HL-60 (cell line): ENCODE measurements around the gene KLC1.

Experiments used
- DNase-seq, 2 experiments: peaks; one replicate each; pipeline ENCODE4 v3.0.0-alpha.2; 2010 to 2020; ENCODE audit warnings: low read depth in 1 of 2, low spot score in 1 of 2
- H3K27ac ChIP-seq: fragments of 250-450 bp; sonication (Bioruptor Pico); replicated peaks from 2 replicates; pipeline ENCODE4 v1.5.1; 2020; ENCODE audit warnings: mild to moderate bottlenecking, moderate library complexity
- H3K27me3 ChIP-seq: fragments of 250-450 bp; sonication (Bioruptor Pico); 2 replicates; pipeline ENCODE4 v1.5.1; 2021; ENCODE audit warnings: mild to moderate bottlenecking, moderate library complexity; ENCODE audit not compliant: insufficient read depth, poor library complexity, severe bottlenecking
- H3K4me3 ChIP-seq: replicated peaks from 2 replicates; pipeline ENCODE4 v1.5.1; 2011; ENCODE audit warnings: mild to moderate bottlenecking, control low read depth, low read length; ENCODE audit not compliant: insufficient read depth
- GABPA ChIP-seq: IDR thresholded peaks from 2 replicates; pipeline ENCODE4 v1.6.1; 2012; ENCODE audit warnings: low read depth
- POLR2AphosphoS5 ChIP-seq: IDR thresholded peaks from 2 replicates; pipeline ENCODE4 v1.6.1; 2012; ENCODE audit warnings: low read depth
- SPI1 ChIP-seq: IDR thresholded peaks from 2 replicates; pipeline ENCODE4 v1.6.1; 2012; ENCODE audit warnings: low read depth, mild to moderate bottlenecking, borderline replicate concordance
- TF ChIP-seq, protein P1 (sequence below): IDR thresholded peaks from 2 replicates; pipeline ENCODE4 v1.6.1; 2012; ENCODE audit warnings: low read depth; ENCODE audit not compliant: insufficient replicate concordance
- TF ChIP-seq, protein P2 (sequence below): IDR thresholded peaks from one replicate; pipeline ENCODE4 v1.5.1; 2011; ENCODE audit warnings: low read length, control low read depth, inconsistent platforms; ENCODE audit not compliant: insufficient read depth

KLC1 gene

DNA sequence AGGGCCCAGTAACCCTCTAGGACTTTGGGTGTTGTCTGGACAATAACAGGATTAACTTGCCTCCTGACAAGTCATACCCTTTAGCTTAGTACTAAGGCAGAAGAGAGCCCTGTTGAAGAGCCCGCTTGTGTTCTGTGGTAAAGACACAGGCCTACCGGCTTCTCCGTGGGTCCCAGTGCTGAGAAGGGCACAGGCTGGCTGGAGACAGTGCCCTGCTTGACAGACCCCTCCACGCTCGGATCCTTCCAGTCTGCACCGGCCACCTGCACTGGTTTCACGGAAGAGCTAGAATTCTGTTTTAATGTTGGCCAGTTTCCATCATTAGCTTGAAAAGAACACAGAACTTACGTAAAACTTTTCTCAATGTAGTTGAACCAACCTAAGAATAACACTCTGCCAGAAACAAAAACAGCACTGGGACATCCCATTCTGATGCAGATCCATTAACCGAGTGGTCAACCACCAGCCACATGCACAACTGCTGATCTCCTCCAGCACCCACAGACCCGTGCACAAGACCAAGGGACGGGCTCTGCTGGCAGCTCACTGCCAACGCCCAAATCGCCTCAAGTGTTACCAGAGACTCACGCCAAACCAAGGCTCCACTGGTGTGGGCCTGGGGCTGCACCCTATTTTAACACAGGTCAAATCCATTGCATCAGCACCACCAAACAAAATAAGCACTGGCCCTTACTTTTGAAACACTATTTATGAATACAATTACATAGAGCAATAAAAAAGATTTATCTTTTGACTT is 113.7 kb downstream of the KLC1 start:
- H3K27ac ChIP-seq, result no peak overlapping the region
- TF ChIP-seq SPI1, result no peak
- TF ChIP-seq, protein P1, sequence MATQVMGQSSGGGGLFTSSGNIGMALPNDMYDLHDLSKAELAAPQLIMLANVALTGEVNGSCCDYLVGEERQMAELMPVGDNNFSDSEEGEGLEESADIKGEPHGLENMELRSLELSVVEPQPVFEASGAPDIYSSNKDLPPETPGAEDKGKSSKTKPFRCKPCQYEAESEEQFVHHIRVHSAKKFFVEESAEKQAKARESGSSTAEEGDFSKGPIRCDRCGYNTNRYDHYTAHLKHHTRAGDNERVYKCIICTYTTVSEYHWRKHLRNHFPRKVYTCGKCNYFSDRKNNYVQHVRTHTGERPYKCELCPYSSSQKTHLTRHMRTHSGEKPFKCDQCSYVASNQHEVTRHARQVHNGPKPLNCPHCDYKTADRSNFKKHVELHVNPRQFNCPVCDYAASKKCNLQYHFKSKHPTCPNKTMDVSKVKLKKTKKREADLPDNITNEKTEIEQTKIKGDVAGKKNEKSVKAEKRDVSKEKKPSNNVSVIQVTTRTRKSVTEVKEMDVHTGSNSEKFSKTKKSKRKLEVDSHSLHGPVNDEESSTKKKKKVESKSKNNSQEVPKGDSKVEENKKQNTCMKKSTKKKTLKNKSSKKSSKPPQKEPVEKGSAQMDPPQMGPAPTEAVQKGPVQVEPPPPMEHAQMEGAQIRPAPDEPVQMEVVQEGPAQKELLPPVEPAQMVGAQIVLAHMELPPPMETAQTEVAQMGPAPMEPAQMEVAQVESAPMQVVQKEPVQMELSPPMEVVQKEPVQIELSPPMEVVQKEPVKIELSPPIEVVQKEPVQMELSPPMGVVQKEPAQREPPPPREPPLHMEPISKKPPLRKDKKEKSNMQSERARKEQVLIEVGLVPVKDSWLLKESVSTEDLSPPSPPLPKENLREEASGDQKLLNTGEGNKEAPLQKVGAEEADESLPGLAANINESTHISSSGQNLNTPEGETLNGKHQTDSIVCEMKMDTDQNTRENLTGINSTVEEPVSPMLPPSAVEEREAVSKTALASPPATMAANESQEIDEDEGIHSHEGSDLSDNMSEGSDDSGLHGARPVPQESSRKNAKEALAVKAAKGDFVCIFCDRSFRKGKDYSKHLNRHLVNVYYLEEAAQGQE, result no peak
- TF ChIP-seq, protein P2, sequence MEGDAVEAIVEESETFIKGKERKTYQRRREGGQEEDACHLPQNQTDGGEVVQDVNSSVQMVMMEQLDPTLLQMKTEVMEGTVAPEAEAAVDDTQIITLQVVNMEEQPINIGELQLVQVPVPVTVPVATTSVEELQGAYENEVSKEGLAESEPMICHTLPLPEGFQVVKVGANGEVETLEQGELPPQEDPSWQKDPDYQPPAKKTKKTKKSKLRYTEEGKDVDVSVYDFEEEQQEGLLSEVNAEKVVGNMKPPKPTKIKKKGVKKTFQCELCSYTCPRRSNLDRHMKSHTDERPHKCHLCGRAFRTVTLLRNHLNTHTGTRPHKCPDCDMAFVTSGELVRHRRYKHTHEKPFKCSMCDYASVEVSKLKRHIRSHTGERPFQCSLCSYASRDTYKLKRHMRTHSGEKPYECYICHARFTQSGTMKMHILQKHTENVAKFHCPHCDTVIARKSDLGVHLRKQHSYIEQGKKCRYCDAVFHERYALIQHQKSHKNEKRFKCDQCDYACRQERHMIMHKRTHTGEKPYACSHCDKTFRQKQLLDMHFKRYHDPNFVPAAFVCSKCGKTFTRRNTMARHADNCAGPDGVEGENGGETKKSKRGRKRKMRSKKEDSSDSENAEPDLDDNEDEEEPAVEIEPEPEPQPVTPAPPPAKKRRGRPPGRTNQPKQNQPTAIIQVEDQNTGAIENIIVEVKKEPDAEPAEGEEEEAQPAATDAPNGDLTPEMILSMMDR, result no peak
- no peak for DNase-seq
- H3K4me3 ChIP-seq, result no peak overlapping the region
- no peaks in the 10 kb centered on the region for H3K27me3 ChIP-seq

DNA sequence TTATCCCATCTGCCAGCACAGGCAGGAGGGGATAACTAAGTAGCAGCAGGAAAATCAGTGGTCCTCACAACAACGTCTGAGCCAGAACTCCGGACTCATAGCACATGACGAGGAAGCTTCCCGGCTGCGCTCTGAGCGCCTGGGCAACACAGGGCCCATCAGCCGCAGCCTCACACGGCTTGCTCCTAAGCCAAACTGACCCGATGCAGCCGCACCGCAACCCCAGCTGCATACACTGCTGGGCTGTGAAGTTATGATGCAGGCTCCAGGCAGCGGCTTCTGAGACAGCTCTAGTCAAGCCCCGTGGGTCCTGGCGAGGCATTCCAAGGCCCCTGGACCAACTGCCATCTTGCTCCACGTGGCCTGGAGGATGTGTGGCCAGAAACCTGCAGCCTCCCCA is 114.7 kb downstream of the KLC1 start:
- TF ChIP-seq GABPA (no peak), SPI1 (no peak), POLR2AphosphoS5 (no peak)
- TF ChIP-seq, protein P1, result no peak
- TF ChIP-seq, protein P2, result no peak
- no peak overlapping the region for H3K4me3 ChIP-seq
- DNase-seq, result no peak
- H3K27ac ChIP-seq, result no peak overlapping the region
- no peaks in the 10 kb centered on the region for H3K27me3 ChIP-seq

DNA sequence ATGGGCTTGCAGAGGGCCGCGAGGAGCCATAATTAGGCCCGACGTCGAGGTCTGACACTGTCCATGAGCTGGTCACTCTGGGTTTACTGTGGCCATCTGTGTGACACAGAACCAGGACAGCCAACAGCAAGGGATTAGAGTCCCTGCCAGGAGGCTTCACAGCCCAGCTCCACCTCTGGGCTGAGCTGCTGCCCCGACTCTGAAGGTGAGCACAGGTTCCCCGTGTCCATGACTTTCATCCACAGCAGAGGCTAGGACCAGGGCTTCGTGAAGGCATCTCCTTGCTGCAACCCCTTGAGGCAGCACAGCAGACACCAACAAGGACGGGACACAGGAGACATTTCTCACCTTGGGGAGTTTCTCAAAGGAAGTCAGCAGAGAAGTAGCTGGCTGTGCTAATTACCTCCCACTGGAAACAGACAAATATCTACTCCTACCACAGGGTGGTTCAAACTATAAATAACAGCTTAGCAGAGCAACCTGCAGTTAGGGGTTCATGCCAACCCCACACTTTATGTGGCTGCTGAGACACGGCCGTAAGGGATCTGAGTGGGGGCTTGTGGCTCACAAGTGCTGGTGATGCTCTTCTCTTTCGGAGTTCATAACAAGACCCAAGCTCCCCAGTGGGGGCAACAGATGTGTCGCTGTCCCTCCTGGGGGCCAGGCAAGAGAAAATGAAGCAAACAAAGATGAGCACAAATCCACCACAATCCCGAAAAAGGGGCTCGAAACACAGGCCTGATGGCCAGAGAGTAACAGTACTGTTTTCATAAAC is 115.8 kb downstream of the KLC1 start:
- TF ChIP-seq, protein P1, result no peak
- no peak for TF ChIP-seq POLR2AphosphoS5
- TF ChIP-seq, protein P2, result no peak
- no peak for TF ChIP-seq SPI1
- TF ChIP-seq GABPA, result no peak
- no peak for DNase-seq
- Histone ChIP-seq H3K4me3 (no peak overlapping the region), H3K27me3 (no peaks in the 10 kb centered on the region), H3K27ac (no peak overlapping the region)
